ENCODE data around the gene SLC25A45. TPM values are rescaled to one million over a fixed set of nuclear protein-coding genes. Genes with fewer than 3 reads are reported as not detected.
A peak's percentile ranks its signal among the peaks of the same experiment; 100 is the strongest.

Gene SLC25A45
- total RNA-seq, 1 donor from 2014 or later: 14.5 TPM

DNA sequence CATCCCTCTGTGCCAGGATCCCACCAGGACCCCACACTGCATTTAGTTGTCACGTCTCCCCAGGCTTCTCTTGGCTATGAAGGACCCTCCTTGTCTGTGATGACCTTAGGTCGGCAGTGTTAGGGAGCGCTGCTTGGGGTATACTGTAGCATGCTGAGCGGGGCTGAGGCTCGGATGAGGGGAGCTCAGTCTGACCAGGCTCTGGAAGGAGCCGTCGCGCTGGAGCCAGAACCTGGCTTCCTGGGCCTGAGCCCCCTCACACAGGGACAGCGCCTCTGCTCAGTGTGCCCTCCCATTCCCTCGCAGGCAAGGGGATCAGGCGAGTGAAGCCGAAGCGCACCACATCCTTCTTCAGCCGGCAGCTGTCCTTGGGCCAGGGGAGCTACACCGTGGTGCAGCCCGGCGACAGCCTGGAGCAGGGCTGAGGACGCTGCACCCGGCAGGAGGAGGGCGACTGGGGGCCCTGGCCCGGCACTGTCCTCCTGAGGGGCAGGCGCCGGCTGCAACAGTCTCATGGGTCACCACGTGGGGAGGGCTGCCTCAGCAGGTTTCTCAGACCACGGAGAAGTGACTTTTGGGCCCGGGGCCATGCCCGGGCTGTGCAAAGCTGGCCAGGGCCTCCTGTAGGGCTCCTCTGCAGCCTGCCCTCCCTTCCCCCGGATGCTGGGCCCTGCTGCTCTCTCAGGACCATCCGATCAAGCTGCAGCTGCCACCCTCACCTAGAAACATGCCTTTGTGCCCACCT lies 28.7 kb upstream of the SLC25A45 start:
- ATAC-seq: no peak
- DNase-seq (ENCODE audit: low spot score): no peak

DNA sequence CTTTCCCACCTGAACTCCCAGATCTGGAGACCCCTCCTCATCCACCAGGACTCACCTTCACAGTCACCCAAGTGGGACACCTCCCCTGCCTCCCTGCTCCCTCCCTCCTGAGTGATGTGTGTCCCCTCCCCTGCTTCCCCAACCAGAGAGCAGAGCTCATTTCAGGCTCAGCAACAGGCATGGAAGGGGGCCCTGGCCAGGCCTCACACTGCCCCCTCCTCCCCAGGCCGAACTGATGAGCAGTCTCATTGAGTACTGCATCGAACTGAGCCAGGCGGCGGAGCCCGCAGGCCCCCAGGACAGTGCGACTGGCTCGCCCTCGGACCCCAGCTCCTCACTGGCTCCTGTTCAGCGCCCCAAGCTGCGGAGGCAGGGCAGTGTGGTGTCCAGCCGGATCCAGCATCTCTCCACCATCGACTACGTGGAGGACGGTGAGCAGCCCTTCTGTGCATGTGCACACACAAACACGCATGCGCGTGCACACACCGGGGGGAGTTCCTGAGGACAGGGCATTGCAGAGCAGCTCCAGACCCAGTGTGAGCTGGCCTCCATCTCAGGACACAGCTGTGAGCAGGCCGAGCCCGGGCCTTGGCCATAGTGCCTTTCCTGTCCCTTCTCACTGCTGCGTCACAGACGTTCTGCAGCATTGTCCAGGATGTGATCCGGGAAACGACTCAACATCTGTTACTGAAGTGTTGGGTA lies 22.3 kb upstream of the SLC25A45 start:
- DNase-seq (ENCODE audit: low spot score): no peak
- peak; percentile 5 for ATAC-seq

DNA sequence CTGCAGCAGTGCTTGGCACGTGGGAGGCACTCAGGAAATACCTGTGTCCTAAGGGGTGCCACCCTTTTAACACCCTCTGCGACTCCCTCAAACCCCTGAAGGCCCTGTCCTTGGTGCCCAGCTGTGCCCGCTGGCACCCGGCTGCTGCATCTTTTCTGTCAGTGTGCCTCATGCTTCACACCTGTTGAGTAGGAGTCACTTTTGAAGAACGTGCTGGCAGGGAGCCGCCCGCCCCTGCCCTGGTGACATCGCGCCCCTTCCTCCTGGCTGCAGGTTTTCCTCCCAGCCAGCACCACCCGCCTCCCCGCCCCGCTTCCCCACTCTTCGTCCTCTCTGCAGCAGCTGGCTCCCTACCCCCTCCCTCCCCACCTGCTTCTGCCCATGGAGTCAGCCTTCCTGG lies 21.8 kb upstream of the SLC25A45 start:
- no peak for ATAC-seq
- no peak for DNase-seq (ENCODE audit: low spot score)

DNA sequence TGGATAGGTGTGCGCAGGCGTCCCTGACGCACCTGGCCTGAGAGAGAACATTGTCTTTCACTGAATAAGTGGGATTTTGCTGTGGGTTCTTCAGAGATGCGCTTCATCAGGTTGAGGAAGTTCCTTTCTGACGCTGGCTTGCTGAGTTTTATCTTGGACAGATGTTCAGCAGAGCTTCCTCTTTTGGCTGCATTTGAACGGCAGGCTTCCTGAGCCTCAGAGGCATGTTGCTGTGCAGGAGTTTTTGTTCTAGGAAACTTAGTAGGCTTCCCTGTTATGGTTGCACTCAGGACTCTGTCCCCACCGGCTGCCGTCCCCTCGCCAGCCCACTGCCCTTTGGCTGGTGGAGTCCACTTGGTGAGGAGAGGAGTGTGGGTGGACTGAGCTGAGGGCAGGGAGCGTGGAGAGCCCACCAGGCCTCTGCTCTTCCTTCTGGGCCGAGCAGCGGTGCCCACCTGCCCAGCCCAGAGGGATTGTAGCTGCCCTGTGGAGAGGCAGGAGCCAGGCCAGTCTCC lies 21.2 kb upstream of the SLC25A45 start:
- ATAC-seq: peak; percentile 16
- DNase-seq (ENCODE audit: low spot score): no peak

DNA sequence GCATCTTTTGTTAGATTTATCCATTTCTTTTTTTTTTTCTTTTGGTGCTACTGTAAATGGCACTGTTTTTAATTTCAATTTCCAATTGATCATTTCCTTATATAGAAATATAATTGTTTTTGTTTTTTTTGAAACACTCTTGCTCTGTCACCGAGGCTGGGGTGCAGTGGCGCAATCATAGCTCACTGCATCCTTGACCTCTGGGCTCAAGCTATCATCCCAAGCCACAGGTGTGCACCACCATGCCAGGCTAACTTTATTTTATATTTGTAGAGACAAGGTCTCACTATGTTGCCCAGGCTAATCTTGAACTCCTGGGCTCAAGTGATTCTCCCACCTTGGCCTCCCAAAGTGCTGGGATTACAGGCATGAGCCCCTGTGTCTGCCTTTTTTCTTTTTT lies 20.3 kb upstream of the SLC25A45 start:
- DNase-seq (ENCODE audit: low spot score) (no peak), ATAC-seq (no peak)

DNA sequence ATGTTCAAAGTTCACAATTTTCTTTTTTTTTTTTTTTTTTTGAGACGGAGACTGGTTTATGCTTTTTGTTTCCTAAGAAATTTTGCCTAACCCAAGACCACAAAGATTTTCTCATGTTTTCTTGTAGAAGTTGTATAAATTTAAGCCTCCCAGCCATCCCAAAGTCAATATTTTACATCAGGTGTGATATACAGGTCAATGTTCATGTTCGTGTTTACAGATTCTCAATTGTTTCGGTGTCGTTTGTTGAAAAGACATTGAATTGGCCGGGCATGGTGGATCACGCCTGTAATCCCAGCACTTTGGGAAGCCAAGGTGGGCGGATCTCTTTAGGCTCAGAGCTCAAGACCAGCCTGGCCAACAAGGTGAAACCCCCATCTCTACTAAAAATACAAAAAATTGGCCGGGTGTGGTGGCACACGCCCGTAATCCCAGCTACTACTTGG lies 19.4 kb upstream of the SLC25A45 start:
- DNase-seq (ENCODE audit: low spot score) (no peak), ATAC-seq (no peak)

DNA sequence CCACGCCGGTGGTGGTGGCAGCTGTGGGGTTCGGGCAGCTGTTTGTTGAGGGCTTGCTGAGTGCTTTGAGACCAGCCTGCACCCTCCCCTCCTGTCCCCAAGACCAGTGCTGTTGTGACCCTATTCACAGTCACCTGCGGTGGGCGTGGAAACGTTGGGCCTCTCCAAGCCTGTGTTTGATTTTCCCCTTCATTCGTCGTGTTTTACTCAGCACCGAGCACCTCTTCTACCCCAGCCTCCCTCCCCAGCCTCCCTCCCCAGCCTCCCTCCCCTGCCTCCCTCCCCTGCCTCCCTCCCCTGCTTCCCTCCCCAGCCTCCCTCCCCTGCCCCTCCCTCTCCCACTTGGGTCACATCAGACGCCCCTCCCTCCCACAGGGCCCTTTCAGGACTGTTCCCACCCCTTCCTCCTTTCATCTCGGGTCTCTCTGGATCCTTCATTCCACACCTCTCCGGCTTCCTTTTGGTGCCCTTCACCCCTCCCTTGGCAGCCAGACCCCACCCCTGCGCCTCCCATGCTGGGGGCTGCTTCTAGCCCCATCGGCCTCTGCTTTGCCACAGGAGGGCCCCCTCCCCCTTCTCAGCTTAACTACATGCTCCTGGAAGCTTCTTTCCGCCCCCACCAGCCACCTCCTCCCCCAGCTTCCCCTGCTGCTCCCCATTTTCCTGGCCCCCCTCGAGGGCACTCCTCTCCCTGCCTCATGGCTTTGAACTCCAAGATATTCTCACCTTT lies 18.8 kb upstream of the SLC25A45 start:
- ATAC-seq (no peak), DNase-seq (ENCODE audit: low spot score) (no peak)

DNA sequence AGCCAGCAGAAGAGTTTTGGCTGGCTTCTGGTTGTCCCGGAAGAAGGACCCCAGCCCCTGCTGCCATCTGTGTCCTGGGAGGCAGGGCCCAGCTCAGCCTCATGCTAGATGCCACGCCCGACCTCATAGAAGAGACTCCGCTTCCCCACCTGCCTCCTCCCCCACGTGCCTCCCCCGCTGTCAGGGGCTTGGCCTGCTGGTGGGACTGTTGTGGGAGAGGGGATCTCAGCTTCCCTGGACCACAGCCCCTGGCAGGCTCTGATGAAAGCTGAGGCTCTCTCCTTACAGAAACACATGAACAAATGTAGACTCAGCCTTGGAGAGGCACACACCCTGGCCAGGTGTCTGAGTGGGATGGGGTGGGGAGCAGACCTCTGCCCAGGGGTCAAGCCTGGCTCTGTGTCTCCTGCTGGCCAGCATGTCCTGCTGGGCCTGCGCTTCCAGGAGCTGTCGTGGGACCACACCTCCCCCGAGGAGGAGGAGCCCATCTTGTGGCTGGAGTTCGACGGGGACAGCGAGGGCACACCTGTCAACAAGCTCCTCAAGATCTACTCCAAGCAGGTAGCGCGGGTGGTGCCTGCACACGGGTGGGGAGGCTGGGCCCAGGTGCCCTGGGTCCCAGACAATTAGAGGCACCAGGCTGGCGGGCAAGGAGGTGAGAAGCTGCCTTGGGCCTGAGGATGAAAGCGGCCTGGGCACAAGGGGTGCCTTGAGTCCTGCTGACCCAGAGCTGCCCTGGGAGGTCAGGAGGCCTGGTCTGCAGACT lies 18.0 kb upstream of the SLC25A45 start:
- no peak for ATAC-seq
- no peak for DNase-seq (ENCODE audit: low spot score)

DNA sequence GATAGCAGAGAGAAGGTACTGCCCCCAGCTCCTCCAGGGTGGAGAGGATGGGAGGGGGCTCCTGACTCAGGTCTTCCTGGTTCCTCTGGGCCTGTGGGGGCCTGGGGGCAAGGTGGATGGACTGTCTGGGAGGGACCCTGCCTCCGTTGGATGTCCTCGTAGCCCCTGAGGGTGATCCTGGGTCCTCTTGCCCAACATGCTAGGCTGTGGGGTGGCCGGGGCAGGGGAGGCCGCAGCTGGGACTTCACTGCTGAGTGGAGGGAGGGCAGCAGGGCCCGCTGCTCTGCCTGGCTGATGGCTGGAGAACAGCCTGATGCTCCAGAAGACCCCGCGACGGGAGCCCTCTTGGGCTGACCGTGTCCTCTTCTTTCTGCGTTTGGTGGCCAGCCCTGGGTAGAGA lies 17.4 kb upstream of the SLC25A45 start:
- DNase-seq (ENCODE audit: low spot score) (no peak), ATAC-seq (no peak)

DNA sequence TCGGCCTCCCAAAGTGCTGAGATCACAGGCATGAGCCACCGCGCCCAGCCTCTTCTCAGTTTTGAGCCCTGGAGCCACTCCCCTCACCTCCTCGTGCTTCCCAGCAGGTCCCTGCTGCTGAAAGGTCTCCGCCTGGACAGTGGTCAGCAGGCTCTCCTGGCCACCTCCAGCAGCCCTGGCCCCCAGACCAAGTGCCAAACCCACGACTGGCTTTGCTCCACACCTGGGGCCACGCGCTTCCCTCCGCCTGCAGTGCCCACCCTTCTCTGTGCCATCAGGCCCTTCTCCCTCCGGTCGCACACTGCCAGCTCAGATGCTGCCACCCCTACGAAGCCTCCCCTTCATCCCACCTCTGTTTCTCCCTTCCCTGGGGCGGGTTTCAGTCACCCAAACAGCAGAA lies 16.8 kb upstream of the SLC25A45 start:
- no peak for DNase-seq (ENCODE audit: low spot score)
- no peak for ATAC-seq

DNA sequence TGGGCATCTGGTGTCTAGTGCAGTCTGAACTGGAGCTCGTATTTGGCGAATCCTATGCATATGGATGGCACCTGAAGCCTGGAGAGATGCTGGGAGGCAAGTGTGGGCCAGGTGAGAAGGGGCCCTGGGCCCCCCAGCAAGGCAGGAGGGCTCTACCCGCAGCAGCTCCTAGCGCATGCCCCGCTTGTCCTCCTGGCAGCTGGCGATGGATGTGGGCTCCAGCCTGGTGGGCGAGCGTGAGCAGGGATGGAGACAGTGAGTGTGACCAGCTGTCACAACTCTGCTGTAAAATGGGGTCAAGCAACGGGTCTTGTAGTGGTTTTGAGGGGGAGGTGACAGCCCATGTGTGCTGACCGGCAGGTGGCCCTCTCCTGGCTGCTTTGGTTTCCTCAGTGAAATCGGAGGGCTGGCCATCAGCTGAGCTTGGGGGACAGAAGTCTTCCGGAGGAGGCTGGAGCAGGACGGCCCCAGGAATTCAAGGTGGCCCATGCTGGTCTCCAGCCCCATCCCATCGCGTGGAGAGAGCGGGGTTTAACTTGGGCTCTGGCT lies 16.0 kb upstream of the SLC25A45 start:
- no peak for ATAC-seq

DNA sequence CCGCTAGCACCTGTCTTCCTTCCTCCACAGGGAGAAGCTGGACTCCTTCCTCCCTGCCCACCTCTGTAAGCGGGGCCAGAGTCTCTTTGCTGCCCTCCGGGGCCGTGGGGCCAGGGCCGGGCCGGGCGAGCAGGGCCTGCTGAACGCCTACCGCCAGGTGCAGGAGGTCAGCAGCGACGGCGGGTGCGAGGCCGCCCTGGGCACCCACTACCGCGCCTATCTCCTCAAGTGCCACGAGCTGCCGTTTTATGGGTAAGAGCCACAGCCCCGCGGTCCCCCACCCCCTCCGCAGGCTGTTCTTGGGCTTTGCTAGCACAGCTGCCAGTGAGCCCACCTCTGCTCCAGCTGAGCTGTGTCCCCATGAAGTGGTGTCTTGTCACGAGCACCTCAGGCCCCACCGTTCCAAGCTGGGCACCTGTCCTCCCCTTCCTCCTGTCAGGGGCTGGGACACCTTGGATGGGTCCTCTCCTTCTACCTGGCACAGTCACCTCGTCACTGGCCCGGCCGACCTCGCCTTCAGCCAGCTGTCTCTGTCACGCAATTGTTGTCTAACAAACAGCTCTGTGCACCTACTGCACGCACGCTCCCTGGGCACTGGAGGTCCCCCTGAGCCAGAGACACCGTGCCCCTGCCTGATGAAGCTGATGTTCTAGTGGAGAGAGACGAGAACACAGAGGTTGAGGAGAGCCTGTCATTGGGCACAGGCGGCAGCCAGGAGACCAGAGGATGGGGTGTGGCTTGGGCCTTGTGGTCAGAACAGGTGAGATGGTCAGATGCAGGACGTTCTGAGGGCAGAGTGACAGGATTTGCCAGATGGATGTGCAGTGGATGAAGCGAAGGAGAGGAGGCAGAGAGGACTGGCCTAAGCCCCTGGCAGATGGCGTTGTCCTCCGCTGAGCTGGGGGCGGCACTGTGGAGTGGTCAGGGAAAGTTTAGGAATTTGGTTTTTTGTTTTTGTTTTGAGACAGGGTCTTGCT lies 14.6 kb upstream of the SLC25A45 start:
- DNase-seq (ENCODE audit: low spot score) (no peak), ATAC-seq (no peak)

More for the DNA sequence above, 16.0 kb upstream of the SLC25A45 start:
- DNase-seq (ENCODE audit: low spot score): no peak

DNA sequence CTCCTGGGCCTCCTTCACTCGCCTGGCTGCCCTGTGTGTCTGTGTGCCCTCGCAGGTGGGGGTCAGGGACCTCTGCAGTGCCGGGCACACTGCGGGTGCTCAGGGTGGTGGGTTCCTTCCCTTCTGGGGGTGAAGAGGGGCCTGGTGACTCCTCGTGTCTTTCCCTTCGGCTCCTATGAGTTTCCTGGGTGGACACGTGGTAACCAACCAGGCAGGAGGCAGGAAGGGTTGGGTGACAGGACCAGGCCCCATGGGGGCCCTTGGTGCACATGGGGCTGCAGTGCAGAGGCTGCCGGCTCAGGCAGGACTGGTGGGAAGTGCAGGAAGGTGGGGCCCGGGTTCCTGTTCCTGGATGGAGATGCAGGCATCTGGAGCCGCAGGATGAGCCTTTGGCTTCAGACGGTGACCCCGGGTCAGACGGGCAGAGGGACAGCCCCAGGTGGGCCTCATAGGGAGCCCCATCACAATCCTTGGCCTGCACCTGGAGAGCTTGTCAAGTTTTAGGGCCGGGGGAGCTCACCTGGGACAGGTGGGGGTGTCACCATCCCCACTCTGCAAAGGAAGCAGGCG lies 13.6 kb upstream of the SLC25A45 start:
- DNase-seq (ENCODE audit: low spot score) (no peak), ATAC-seq (no peak)

DNA sequence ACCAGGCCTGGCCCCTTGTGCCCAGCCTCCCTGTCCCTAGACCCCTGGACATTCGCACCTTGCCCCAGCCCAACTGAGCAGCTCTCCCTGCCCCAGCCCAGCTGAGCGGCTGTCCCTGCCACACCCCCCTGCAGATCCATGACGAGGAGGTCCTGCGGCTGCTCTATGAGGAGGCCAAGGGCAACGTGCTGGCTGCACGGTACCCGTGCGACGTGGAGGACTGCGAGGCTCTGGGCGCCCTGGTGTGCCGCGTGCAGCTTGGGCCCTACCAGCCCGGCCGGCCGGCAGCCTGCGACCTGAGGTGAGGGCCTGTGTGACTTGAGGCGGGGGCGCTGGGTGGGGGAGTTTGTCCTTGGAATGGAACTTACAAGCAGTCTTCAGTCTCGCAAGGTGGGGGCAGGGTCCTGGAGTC lies 11.7 kb upstream of the SLC25A45 start:
- DNase-seq (ENCODE audit: low spot score) (no peak), ATAC-seq (no peak)

DNA sequence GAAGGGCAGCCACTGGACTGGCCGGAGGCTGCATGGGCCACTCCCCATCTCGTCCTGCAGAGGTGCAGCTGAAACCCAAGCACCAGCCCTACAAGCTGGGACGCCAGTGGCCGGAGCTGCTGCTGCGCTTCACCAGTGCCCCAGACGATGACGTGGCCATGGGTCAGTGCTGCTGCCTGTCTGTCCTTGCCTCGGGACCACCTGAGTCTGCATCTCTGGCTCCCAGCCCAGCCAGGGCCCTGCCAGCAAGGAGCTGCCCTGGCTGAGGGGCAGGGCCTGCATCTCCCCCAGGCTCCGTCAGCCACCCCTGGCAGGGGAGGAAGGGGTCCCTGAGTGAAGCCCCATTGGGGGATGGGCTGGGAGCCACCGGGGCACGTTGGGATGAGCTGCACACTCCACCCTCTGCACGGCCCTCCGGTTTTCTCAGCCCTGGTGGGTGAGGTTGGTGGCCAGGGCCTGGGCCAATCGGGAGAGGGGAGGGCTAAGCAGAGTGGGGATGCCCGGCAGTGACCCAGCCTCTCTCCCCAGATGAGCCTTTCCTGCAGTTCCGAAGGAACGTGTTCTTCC lies 11.2 kb upstream of the SLC25A45 start:
- DNase-seq (ENCODE audit: low spot score) (no peak), ATAC-seq (no peak)

DNA sequence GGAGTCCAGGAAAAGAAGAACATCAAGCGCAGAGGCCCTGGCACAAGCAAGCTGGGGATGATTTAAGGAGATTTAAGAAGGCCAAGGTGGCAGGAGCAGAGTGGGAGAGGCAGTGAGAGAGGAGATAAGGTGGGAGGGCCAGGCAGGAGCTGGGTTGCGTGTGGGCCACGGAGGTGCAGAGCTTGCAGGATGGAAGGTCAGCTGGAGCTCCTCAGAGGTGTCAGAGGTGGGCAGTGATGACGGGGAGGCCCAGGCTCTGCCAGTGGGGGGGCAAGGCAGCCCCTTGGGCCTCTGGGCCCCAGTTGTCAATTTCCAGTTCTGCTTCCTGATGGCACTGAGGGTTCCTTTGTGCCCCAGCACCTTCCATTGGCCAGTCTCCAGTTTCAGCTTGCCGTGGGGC lies 10.5 kb upstream of the SLC25A45 start:
- ATAC-seq: no peak
- DNase-seq (ENCODE audit: low spot score): no peak

DNA sequence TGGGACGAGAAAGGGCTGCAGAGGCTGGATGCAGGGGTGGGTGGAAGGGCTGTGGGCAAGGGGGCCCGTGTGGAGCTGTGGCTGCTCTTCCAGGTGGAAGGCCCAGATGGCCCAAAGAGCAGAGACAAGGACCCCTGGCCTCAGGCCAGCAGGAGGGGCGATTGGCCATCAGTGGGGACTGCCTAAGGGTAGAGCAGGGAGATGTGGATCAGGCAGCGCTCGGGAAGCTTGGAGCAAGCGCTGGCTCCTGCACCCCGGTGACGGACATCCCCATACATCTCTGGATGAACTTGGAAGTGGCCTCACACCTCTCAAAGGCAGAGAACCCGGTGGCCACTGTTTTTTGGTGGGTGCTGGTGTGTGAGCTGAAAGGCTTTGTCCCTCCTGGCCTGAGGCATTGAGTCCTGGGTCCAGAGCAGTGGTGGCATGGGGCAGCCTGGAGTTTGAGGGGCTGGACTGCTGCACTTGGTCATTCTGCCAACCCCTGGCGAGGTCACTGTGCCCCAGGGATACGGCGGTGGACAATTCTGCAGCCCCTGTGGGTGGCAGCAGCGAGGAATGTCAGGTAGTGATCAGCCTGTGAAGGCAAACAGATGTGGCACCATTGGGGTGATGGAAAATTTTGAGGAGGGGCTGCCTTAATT lies 9.9 kb upstream of the SLC25A45 start:
- ATAC-seq (no peak), DNase-seq (ENCODE audit: low spot score) (no peak)

DNA sequence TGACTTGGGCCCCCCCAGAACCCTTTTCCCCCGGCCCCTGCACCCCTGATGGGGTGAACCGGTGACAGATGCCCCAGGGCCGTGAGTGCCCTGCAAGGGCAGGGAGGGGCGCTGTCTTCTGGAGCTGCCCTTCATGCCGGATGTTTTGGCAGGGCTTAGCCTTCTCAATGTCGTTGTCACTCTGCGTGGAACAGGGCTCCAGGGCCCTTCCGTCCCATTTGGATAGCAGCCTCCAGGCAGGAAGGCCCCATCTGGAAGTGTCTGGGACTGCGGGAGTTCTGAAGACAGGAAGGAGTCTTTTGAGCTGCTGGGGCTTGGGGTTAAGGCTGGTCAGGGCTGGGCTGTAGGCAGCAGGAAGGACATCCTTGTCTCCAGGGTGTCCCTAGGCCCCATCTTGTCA lies 8.6 kb upstream of the SLC25A45 start:
- no peak for DNase-seq (ENCODE audit: low spot score)
- peak; percentile 21 for ATAC-seq
